CD4-positive, alpha-beta T cell (primary cell): ENCODE data around the gene NTHL1. TPM values are rescaled to one million over a fixed set of nuclear protein-coding genes. Genes with fewer than 3 reads are reported as not detected.

Experiments
- ATAC-seq: fragments of 200-7000 bp; cut with Tn5 transposase; one replicate; pipeline ENCODE4 v1.10.0; 2022; ENCODE audit warnings: mild to moderate bottlenecking; ENCODE audit not compliant: poor library complexity
- CTCF ChIA-PET: fragments of 350-600 bp; sonication (Branson Sonifier 250); formaldehyde crosslinking; loops from one replicate; lab custom pipeline; 2021; ENCODE audit warnings: antibody characterized with exemption, inconsistent platforms; lab: Charles Lee
- POLR2A ChIA-PET: fragments of 350-600 bp; sonication (Branson Sonifier 250); formaldehyde crosslinking; loops from one replicate; lab custom pipeline; 2021; ENCODE audit warnings: antibody characterized with exemption, inconsistent platforms; lab: Charles Lee
- DNase-seq, 14 experiments: peaks; one replicate each; pipeline ENCODE4 v3.0.0-alpha.2; 2013 to 2020; ENCODE audit warnings: mixed read lengths in 2 of 14
- H3K27ac ChIP-seq, 2 donors: one replicate each; pipeline versions ENCODE4 v1.5.1 to v1.7.0; 2013; ENCODE audit warnings: low read length in 2 of 2, low read depth in 1 of 2, mild to moderate bottlenecking in 1 of 2
- H3K27me3 ChIP-seq, 2 experiments: 1 replicate in 1 of 2; 2 replicates in 1 of 2; pipeline versions ENCODE4 v1.6.1 to v1.7.0; 2013; ENCODE audit warnings: low read length in 2 of 2, control low read depth in 1 of 2, mild to moderate bottlenecking in 1 of 2, moderate library complexity in 1 of 2; ENCODE audit not compliant: insufficient read depth in 2 of 2, control insufficient read depth in 1 of 2
- H3K36me3 ChIP-seq: one replicate; pipeline ENCODE4 v1.6.1; 2013; ENCODE audit warnings: low read length, control low read depth; ENCODE audit not compliant: insufficient read depth
- H3K4me1 ChIP-seq: one replicate; pipeline ENCODE4 v1.6.1; 2013; ENCODE audit warnings: low read length, control low read depth; ENCODE audit not compliant: insufficient read depth
- H3K4me3 ChIP-seq: one replicate; pipeline ENCODE4 v1.5.1; 2013; ENCODE audit warnings: mild to moderate bottlenecking, low read length, moderate library complexity
- H3K9me3 ChIP-seq, 2 experiments: 1 replicate in 1 of 2; 2 replicates in 1 of 2; pipeline versions ENCODE4 v1.6.1 to v1.7.0; 2013; ENCODE audit warnings: low read length in 2 of 2, mild to moderate bottlenecking in 2 of 2, control low read depth in 1 of 2, moderate library complexity in 1 of 2; ENCODE audit not compliant: control insufficient read depth in 1 of 2, insufficient read depth in 1 of 2
- H3K27ac Mint-ChIP-seq: one replicate; pipeline ENCODE4 v1.8.0; 2020; ENCODE audit warnings: mixed read lengths
- H3K27me3 Mint-ChIP-seq: one replicate; pipeline ENCODE4 v1.8.0; 2021; ENCODE audit warnings: mixed read lengths
- H3K36me3 Mint-ChIP-seq: one replicate; pipeline ENCODE4 v1.8.0; 2021; ENCODE audit warnings: low read depth, mixed read lengths
- H3K4me1 Mint-ChIP-seq: one replicate; pipeline ENCODE4 v1.8.0; 2021; ENCODE audit warnings: low read depth, mixed read lengths
- H3K4me3 Mint-ChIP-seq: one replicate; pipeline ENCODE4 v1.8.0; 2020; ENCODE audit warnings: mild to moderate bottlenecking, mixed read lengths
- H3K9me3 Mint-ChIP-seq: one replicate; pipeline ENCODE4 v1.8.0; 2020; ENCODE audit warnings: mixed read lengths
- CTCF ChIP-seq: fragments of 200-600 bp; IDR thresholded peaks from one replicate; pipeline ENCODE4 v1.8.0; 2022; ENCODE audit warnings: antibody characterized with exemption, mild to moderate bottlenecking
- intact Hi-C, 2 experiments: fragments of 100-400 bp; cut with DNase I in 1 of 2; cut with micrococcal nuclease in 1 of 2; formaldehyde crosslinking; loops; one replicate each; pipeline versions ENCODE4 v1.15.1 to v1.9.0; 2023 to 2025; cut with DNase I, micrococcal nuclease
- total RNA-seq, 174 experiments: library from RNA in 2 of 174; stranded (reverse) in 2 of 174; gene quantifications; one replicate each; pipeline ENCODE4 v1.2.3 and lab custom pipeline; 2021 to 2026

Gene NTHL1
- total RNA-seq, 2 experiments from 2014 or later = 2.7 to 2.9 TPM

GRCh38 chr16:2001035-2001434 is 46.6 kb downstream of the NTHL1 start:
- no peak overlapping the region for H3K27ac ChIP-seq
- Mint-ChIP-seq H3K27me3 (no peaks in the 10 kb centered on the region), H3K9me3 (no peaks in the 10 kb centered on the region), H3K4me1 (peaks cover 6% of the 10 kb centered on the region), H3K36me3 (peaks cover 38% of the 10 kb centered on the region), H3K4me3 (no peak overlapping the region), H3K27ac (no peak overlapping the region)
- H3K4me3 ChIP-seq = no peak overlapping the region
- peaks cover 64% of the 10 kb centered on the region for H3K36me3 ChIP-seq
- ATAC-seq = no peak
- intact Hi-C loops = no loop called here
- ChIA-PET POLR2A (no interaction called here), CTCF (no interaction called here)
- DNase-seq = no peak
- H3K4me1 ChIP-seq = peaks cover 27% of the 10 kb centered on the region
- no peak for TF ChIP-seq CTCF
- H3K9me3 ChIP-seq = no peaks in the 10 kb centered on the region
- no peaks in the 10 kb centered on the region for H3K27me3 ChIP-seq

- Mint-ChIP-seq H3K4me1 (no peaks in the 10 kb centered on the region), H3K9me3 (no peaks in the 10 kb centered on the region), H3K27me3 (no peaks in the 10 kb centered on the region), H3K36me3 (peaks cover 38% of the 10 kb centered on the region), H3K27ac (no peak overlapping the region), H3K4me3 (no peak overlapping the region)
- Histone ChIP-seq H3K4me1 (peaks cover 18% of the 10 kb centered on the region), H3K27ac (no peak overlapping the region), H3K27me3 (no peaks in the 10 kb centered on the region), H3K4me3 (no peak overlapping the region), H3K9me3 (no peaks in the 10 kb centered on the region), H3K36me3 (peaks cover 62% of the 10 kb centered on the region)
- DNase-seq (no peak), ATAC-seq (no peak)
- ChIA-PET CTCF (no interaction called here), POLR2A (no interaction called here)
- no peak for TF ChIP-seq CTCF
- intact Hi-C loops = no loop called here
These were observed 47.6 kb downstream of the NTHL1 start for GRCh38 chr16:1999866-2000514.

GRCh38 chr16:1998852-1999801 is 48.5 kb downstream of the NTHL1 start:
- no peaks in the 10 kb centered on the region for H3K9me3 Mint-ChIP-seq
- ChIA-PET CTCF (no interaction called here), POLR2A (no interaction called here)
- H3K27me3 ChIP-seq = no peaks in the 10 kb centered on the region
- peaks cover 38% of the 10 kb centered on the region for H3K36me3 Mint-ChIP-seq
- H3K4me1 ChIP-seq = peaks cover 10% of the 10 kb centered on the region
- H3K27ac ChIP-seq = no peak overlapping the region
- H3K27me3 Mint-ChIP-seq = no peaks in the 10 kb centered on the region
- peaks cover 60% of the 10 kb centered on the region for H3K36me3 ChIP-seq
- ATAC-seq = no peak
- intact Hi-C loops = no loop called here
- H3K4me1 Mint-ChIP-seq = peaks cover under 1% of the 10 kb centered on the region
- no peak for TF ChIP-seq CTCF
- no peak for DNase-seq
- H3K9me3 ChIP-seq = no peaks in the 10 kb centered on the region
- no peak overlapping the region for H3K4me3 ChIP-seq
- H3K4me3 Mint-ChIP-seq = no peak overlapping the region
- H3K27ac Mint-ChIP-seq = no peak overlapping the region
